ENCODE results near the gene RAB2B. TPM values are rescaled to one million over a fixed set of nuclear protein-coding genes. Genes with fewer than 3 reads are reported as not detected.

Gene RAB2B
- polyA plus RNA-seq, 2 donors, result 6.8 to 7.0 TPM

DNA sequence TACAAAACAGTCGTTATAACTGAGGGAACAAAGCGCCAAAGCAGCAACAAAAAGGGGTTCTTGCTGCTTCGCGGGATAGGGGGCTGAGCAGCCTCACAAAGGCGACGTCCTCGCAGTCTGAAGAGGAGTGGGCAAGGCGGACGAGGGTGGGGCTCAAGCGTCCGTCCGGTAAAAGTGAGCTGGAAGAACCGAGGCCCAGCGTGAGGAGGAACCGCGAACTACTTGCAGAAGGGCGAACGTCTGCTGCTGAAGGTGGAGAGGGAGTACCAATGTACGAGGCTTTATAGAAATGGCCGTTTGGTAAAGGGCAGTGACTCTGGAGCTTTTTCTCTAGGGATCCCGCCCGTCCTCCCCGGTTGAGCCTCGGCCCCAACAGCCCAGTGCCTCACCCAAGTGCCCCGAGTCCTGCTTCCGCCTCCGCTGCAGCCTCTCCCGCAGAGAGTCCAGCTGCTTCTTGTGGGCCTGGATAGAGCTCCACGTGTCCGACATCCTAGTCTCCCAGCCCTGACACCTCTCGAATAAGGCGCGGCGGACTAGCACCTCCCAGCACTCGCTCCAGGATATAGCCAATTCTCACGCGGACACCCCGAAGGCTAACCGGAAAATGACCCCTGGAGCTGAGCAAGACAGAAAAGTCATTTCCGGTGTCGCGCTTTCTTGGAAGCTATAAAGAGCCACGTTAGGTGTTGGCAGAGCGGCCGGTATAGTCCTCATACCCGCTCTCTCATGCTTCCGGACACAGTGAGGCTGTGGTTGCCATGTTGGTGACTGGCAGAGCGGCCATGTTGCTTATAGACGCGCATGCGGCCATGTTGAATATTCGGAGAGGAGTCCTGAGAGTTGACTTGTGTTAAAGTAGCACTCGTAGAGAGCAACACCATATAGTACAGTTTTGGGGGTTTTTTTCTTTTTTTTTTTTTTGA lies 34.2 kb upstream of the RAB2B start, which contains the start of gene METTL3:
Gene METTL3, minus strand, starts transcription at position 606 of the 923 bp plus-strand sequence. Its CDS starts 117 bp downstream, at position 489.
- Histone ChIP-seq H3K9me3 (ENCODE audit: control insufficient read depth in 2 of 2, insufficient read depth in 1 of 2, low read depth in 1 of 2, low read length in 1 of 2) (no peaks in the 10 kb centered on the region), H3K27me3 (ENCODE audit: control insufficient read depth in 1 of 2, insufficient read depth in 2 of 2, low read length in 2 of 2) (no peaks in the 10 kb centered on the region), H3K36me3 (ENCODE audit: control insufficient read depth in 2 of 2, insufficient read depth in 2 of 2, low read length in 1 of 2) (no peaks in the 10 kb centered on the region), H3K27ac (ENCODE audit: low read depth in 2 of 2, low read length in 1 of 2) (peak within 1 kb of the TSS; percentile 90), H3K4me1 (ENCODE audit: control insufficient read depth in 2 of 2, insufficient read depth in 2 of 2, low read length in 1 of 2) (no peaks in the 10 kb centered on the region), H3K4me3 (ENCODE audit: low read depth in 1 of 2, low read length in 2 of 2) (peak within 1 kb of the TSS; percentile 73 to 94)
- WGBS, 2 donors, result 1% methylated on average over 53 of the region's 53 CpGs

DNA sequence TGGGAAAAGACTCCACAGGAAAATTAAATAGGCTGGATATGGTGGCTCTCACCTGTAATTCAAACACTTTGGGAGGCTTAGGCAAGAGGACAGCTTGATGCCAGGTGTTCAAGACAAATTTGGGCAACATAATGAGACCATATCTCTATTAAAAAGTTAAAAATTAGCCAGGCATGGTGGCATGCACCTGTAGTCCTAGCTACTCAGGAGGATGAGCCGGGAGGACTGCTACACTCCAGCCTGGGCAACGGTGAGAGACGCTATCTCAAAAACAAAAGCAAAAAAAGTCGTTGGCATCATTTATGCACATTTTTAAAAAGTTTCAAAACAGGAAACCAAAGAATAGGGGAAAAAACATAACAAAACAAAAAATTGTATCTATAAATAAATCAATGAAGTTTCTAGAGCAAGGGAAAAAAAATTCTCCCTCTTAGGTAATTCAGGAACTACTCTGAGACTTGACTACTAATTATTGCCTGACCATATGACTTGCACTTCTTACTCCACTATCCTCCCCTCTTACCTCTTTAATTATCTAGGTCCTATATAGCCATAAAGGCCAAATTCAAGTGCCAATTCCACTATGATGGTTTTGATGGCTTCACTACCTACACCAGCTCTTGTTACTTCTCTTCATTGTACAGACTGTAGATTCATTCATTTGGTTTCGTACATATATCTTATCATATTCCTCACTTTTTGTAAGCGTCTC lies 32.8 kb upstream of the RAB2B start:
- Histone ChIP-seq H3K9me3 (ENCODE audit: control insufficient read depth in 2 of 2, insufficient read depth in 1 of 2, low read depth in 1 of 2, low read length in 1 of 2) (no peaks in the 10 kb centered on the region), H3K27ac (ENCODE audit: low read depth in 2 of 2, low read length in 1 of 2) (no peak overlapping the region), H3K36me3 (ENCODE audit: control insufficient read depth in 2 of 2, insufficient read depth in 2 of 2, low read length in 1 of 2) (no peaks in the 10 kb centered on the region), H3K4me3 (ENCODE audit: low read depth in 1 of 2, low read length in 2 of 2) (peak overlapping the region in 1 of 2 donors; percentile 94), H3K27me3 (ENCODE audit: control insufficient read depth in 1 of 2, insufficient read depth in 2 of 2, low read length in 2 of 2) (no peaks in the 10 kb centered on the region), H3K4me1 (ENCODE audit: control insufficient read depth in 2 of 2, insufficient read depth in 2 of 2, low read length in 1 of 2) (no peaks in the 10 kb centered on the region)
- 73 to 79% methylated on average over 6 of the region's 6 CpGs for WGBS, 2 donors

DNA sequence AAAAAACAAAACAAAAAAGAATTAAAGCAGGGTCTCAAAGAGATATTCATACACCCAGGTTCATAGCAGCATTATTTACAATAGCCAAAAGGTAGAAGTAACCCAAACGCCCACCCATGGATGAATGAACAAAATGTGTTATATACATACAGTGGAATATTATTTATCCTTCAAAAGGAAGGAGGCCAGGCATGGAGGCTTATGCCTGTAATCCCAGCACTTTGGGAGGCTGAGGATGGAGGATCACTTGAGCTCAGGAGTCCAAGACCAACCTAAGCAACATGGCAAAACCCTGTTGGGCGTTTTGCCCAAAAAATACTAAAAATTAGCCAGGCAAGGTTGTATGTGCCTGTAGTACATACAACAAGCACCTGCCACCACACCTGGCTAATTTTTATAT lies 29.8 kb upstream of the RAB2B start:
- no peaks in the 10 kb centered on the region for H3K9me3 ChIP-seq (ENCODE audit: control insufficient read depth in 2 of 2, insufficient read depth in 1 of 2, low read depth in 1 of 2, low read length in 1 of 2)
- H3K4me1 ChIP-seq (ENCODE audit: control insufficient read depth in 2 of 2, insufficient read depth in 2 of 2, low read length in 1 of 2), result peaks cover 0 to 2% of the 10 kb centered on the region in 2 donors
- H3K36me3 ChIP-seq (ENCODE audit: control insufficient read depth in 2 of 2, insufficient read depth in 2 of 2, low read length in 1 of 2), result peaks cover 9 to 11% of the 10 kb centered on the region in 2 donors
- H3K27me3 ChIP-seq (ENCODE audit: control insufficient read depth in 1 of 2, insufficient read depth in 2 of 2, low read length in 2 of 2), result no peaks in the 10 kb centered on the region
- H3K4me3 ChIP-seq (ENCODE audit: low read depth in 1 of 2, low read length in 2 of 2), result no peak overlapping the region
- 84 to 89% methylated on average over 2 of the region's 2 CpGs for WGBS, 2 donors
- H3K27ac ChIP-seq (ENCODE audit: low read depth in 2 of 2, low read length in 1 of 2), result no peak overlapping the region

DNA sequence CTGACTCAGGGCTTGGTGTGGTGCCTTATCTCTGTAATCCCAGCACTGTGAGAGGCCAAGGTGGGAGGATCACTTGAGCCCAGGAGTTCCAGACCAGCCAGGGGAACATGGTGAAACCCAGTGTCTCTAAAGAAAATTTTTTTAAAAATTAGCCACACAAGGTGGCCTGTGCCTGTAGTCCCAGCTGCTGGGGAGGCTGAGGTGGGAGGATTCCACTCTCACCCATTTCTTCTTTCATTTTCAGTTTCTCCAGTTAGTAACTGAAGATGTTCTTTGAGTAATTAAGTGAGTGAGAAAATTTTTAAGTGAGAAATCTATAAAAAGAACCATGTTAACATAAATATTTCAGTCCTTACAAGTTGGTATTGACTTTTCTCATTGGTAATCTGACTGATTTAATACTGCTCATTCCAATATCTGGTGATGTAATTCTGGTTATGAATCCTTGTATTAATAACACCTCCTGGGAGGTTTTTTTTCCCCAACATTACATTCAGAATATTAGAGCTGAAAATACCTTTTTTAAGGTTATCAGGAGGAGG lies 28.3 kb upstream of the RAB2B start:
- Histone ChIP-seq H3K9me3 (ENCODE audit: control insufficient read depth in 2 of 2, insufficient read depth in 1 of 2, low read depth in 1 of 2, low read length in 1 of 2) (no peaks in the 10 kb centered on the region), H3K4me3 (ENCODE audit: low read depth in 1 of 2, low read length in 2 of 2) (no peak overlapping the region), H3K27me3 (ENCODE audit: control insufficient read depth in 1 of 2, insufficient read depth in 2 of 2, low read length in 2 of 2) (no peaks in the 10 kb centered on the region), H3K36me3 (ENCODE audit: control insufficient read depth in 2 of 2, insufficient read depth in 2 of 2, low read length in 1 of 2) (peaks cover 13 to 15% of the 10 kb centered on the region in 2 donors), H3K27ac (ENCODE audit: low read depth in 2 of 2, low read length in 1 of 2) (no peak overlapping the region), H3K4me1 (ENCODE audit: control insufficient read depth in 2 of 2, insufficient read depth in 2 of 2, low read length in 1 of 2) (peaks cover 0 to 2% of the 10 kb centered on the region in 2 donors)

DNA sequence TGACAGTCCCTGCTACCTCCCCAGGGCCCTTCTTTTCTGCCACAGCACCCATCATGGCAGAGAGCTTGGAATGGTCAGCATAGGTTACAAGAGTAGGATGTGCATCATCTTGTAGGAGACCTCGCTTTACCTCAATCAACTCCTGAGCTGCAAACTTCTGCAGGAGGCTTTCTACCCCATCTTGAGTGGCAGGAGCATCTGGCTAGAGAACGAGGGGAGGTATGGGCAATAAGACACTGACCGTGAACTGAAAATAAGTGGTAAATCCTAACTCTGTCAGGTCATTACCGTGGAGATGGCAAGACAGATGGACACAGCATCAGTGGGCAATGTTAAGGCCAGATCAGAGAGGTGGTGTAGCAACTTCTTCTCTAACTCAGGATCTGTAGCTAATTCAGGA lies 26.6 kb upstream of the RAB2B start:
- Histone ChIP-seq H3K4me1 (ENCODE audit: control insufficient read depth in 2 of 2, insufficient read depth in 2 of 2, low read length in 1 of 2) (peaks cover 0 to 2% of the 10 kb centered on the region in 2 donors), H3K27me3 (ENCODE audit: control insufficient read depth in 1 of 2, insufficient read depth in 2 of 2, low read length in 2 of 2) (no peaks in the 10 kb centered on the region), H3K27ac (ENCODE audit: low read depth in 2 of 2, low read length in 1 of 2) (no peak overlapping the region), H3K36me3 (ENCODE audit: control insufficient read depth in 2 of 2, insufficient read depth in 2 of 2, low read length in 1 of 2) (peaks cover 15 to 16% of the 10 kb centered on the region in 2 donors), H3K9me3 (ENCODE audit: control insufficient read depth in 2 of 2, insufficient read depth in 1 of 2, low read depth in 1 of 2, low read length in 1 of 2) (no peaks in the 10 kb centered on the region), H3K4me3 (ENCODE audit: low read depth in 1 of 2, low read length in 2 of 2) (no peak overlapping the region)
- WGBS, 2 donors, result 90 to 93% methylated on average over 4 of the region's 4 CpGs

DNA sequence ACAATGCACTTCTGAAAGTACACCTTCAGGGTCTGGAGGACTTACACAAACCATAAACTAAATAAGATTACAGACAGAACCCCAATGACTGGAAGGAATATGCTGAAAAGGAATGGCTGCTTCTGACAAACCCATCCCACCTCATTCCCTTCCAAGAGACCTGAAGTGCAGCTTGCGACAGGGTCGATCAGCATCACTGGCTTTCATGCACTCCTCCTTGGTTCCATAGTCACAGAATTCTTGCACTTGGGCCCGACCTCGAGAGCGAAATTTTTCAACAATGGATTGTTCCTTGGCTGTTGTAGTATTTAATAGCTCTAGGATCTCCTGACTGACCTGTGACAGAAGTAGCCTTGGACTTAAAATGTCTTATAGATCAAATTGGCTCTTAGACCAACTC lies 24.8 kb upstream of the RAB2B start:
- Histone ChIP-seq H3K4me3 (ENCODE audit: low read depth in 1 of 2, low read length in 2 of 2) (no peak overlapping the region), H3K27me3 (ENCODE audit: control insufficient read depth in 1 of 2, insufficient read depth in 2 of 2, low read length in 2 of 2) (no peaks in the 10 kb centered on the region), H3K4me1 (ENCODE audit: control insufficient read depth in 2 of 2, insufficient read depth in 2 of 2, low read length in 1 of 2) (peaks cover 0 to 2% of the 10 kb centered on the region in 2 donors), H3K36me3 (ENCODE audit: control insufficient read depth in 2 of 2, insufficient read depth in 2 of 2, low read length in 1 of 2) (peaks cover 16 to 22% of the 10 kb centered on the region in 2 donors), H3K9me3 (ENCODE audit: control insufficient read depth in 2 of 2, insufficient read depth in 1 of 2, low read depth in 1 of 2, low read length in 1 of 2) (no peaks in the 10 kb centered on the region), H3K27ac (ENCODE audit: low read depth in 2 of 2, low read length in 1 of 2) (no peak overlapping the region)
- WGBS, 2 donors, result 89 to 93% methylated on average over 5 of the region's 5 CpGs

DNA sequence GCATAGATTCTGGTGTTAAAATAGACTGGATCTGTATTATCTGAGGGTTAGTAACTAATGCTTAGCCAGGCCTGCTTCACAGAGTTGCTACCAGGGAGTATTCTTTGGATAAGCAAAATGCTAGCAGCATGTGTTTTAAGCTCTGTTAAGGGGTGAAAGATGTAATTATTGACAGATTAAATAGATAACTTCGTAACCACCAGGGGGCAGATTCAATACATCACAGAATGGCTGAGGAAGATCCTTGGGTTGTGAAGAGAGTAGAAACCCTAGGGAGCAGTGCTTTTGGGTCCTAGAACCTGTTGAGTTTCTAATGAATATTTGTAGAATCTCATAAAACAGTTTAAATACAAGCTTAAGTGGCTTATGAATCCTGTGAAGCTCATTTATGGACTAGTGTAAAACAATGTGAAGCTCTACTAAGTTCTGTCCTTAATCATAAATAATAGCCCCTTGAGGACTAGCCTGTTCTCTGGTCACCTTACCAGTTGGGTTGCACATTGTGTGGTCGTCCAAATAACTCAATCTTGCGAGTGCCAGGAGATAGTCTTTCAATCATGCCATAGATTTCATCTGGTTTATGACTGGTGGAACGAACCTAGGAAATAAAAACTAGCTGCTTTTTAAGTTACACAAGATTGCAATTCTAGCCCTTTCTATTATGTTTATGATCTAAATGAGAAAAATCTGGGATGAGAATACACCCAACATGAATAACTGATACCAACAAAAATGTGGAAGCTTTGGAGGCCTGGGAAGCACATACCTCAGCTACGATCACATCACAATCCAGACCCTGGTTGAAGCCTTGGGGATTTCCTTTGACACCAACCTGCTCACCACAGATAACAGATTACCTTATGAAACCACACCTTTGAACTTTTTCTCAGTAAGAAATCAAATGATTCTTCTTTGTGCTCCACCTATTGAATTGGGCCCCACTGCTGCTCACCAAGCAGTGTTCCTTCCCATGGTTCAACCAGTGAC lies 22.1 kb upstream of the RAB2B start:
- peaks cover 23 to 32% of the 10 kb centered on the region in 2 donors for H3K36me3 ChIP-seq (ENCODE audit: control insufficient read depth in 2 of 2, insufficient read depth in 2 of 2, low read length in 1 of 2)
- peaks cover 0 to 2% of the 10 kb centered on the region in 2 donors for H3K4me1 ChIP-seq (ENCODE audit: control insufficient read depth in 2 of 2, insufficient read depth in 2 of 2, low read length in 1 of 2)
- no peak overlapping the region for H3K27ac ChIP-seq (ENCODE audit: low read depth in 2 of 2, low read length in 1 of 2)
- no peaks in the 10 kb centered on the region for H3K27me3 ChIP-seq (ENCODE audit: control insufficient read depth in 1 of 2, insufficient read depth in 2 of 2, low read length in 2 of 2)
- no peak overlapping the region for H3K4me3 ChIP-seq (ENCODE audit: low read depth in 1 of 2, low read length in 2 of 2)
- WGBS, 2 donors, result 55 to 56% methylated on average over 5 of the region's 5 CpGs
- H3K9me3 ChIP-seq (ENCODE audit: control insufficient read depth in 2 of 2, insufficient read depth in 1 of 2, low read depth in 1 of 2, low read length in 1 of 2), result no peaks in the 10 kb centered on the region

DNA sequence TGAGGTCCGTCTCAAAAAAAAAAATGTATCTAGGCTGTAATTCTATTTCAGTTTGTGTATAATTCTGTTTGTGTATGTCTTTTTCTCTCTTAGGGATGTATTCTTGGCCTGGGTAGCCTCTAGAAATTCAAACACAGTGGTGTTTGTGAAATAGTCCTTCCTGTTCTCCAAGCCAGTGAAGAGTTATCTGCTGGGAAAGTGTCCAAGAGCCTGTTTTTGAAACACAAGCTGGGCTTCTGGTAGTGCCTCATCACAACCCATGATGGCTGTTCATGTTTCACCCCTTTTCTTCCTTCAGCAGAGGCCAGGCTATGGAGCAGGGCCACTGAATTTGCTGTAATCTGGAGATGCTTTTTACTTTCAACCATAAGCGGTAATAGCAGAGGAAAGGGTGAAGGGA lies 19.7 kb upstream of the RAB2B start:
- no peak overlapping the region for H3K4me3 ChIP-seq (ENCODE audit: low read depth in 1 of 2, low read length in 2 of 2)
- 93 to 97% methylated on average over 2 of the region's 2 CpGs for WGBS, 2 donors
- H3K27me3 ChIP-seq (ENCODE audit: control insufficient read depth in 1 of 2, insufficient read depth in 2 of 2, low read length in 2 of 2), result no peaks in the 10 kb centered on the region
- no peak overlapping the region for H3K27ac ChIP-seq (ENCODE audit: low read depth in 2 of 2, low read length in 1 of 2)
- H3K4me1 ChIP-seq (ENCODE audit: control insufficient read depth in 2 of 2, insufficient read depth in 2 of 2, low read length in 1 of 2), result no peaks in the 10 kb centered on the region
- H3K36me3 ChIP-seq (ENCODE audit: control insufficient read depth in 2 of 2, insufficient read depth in 2 of 2, low read length in 1 of 2), result peaks cover 23 to 30% of the 10 kb centered on the region in 2 donors
- no peaks in the 10 kb centered on the region for H3K9me3 ChIP-seq (ENCODE audit: control insufficient read depth in 2 of 2, insufficient read depth in 1 of 2, low read depth in 1 of 2, low read length in 1 of 2)
